GM12873 (cell line): ENCODE measurements around the gene HPSE2.

Experiments used
- TF ChIP-seq, protein P1 (sequence below): IDR thresholded peaks from 2 replicates; pipeline ENCODE4 v1.5.1; 2012; ENCODE audit warnings: low read depth, mild to moderate bottlenecking, moderate library complexity, low read length, control low read depth; ENCODE audit not compliant: insufficient read depth; ENCODE audit errors: missing control alignments

HPSE2 gene

DNA sequence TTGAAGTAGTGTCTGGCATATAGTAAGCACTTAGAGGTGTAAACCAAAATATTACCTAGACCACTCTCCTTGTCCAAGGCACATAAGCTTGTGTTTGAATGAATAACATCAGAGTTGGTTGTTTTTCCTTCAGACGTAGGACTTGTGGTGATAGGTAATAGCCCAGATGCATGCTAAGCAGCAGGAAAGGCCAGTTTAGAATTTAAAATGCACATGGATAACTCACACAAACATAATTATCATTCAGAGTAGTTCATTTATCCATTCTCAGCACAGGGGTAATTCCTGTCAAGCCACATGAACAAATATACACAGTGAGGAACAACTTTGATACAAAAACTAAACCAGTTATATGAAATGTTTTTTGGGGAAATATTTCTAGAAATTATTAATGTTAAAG, 607.9 kb downstream of the HPSE2 start:
- TF ChIP-seq, protein P1, sequence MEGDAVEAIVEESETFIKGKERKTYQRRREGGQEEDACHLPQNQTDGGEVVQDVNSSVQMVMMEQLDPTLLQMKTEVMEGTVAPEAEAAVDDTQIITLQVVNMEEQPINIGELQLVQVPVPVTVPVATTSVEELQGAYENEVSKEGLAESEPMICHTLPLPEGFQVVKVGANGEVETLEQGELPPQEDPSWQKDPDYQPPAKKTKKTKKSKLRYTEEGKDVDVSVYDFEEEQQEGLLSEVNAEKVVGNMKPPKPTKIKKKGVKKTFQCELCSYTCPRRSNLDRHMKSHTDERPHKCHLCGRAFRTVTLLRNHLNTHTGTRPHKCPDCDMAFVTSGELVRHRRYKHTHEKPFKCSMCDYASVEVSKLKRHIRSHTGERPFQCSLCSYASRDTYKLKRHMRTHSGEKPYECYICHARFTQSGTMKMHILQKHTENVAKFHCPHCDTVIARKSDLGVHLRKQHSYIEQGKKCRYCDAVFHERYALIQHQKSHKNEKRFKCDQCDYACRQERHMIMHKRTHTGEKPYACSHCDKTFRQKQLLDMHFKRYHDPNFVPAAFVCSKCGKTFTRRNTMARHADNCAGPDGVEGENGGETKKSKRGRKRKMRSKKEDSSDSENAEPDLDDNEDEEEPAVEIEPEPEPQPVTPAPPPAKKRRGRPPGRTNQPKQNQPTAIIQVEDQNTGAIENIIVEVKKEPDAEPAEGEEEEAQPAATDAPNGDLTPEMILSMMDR, result no peak

DNA sequence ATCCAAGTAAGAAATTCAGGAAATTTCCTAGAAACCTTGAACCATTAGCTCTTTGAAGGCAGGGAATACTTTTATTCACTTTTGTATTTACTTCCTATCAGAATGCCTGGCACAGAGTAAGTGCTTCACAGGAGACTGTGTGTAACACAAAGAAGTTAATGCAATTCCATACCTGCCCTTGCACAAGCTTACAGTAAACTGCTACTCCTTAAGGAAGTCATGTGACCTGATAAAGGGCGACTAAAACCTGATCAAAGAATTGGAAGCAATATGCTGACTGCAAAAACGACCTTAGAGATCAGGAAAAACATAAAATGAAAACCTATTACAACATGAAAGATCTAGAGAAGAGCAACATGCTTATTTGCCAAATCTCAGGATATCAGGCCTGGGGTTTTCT, 610.7 kb downstream of the HPSE2 start:
- TF ChIP-seq, protein P1, result no peak

DNA sequence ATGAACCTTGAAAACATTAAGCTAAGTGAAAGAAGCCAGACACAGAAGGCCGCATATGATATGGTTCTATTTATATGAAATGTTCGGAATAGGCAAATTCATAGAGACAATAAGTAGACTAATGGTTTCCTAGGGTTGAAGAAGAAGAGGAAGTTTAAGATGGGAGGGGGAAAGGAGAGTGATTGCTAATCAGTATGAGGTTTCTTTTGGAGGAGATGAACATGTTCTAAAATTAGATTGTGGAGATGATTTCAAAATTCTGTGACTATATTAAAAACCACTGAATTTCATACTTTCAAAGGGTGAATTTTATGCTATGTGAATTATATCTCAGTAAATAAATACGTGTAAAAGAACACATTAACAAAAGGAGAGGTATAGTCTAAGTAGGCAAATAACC, 612.5 kb downstream of the HPSE2 start:
- TF ChIP-seq, protein P1, result no peak

GRCh38 chr10:98621630-98622029, 614.0 kb downstream of the HPSE2 start:
- TF ChIP-seq, protein P1, result no peak

- TF ChIP-seq, protein P1, result no peak
Measured at GRCh38 chr10:98620503-98620902, 615.1 kb downstream of the HPSE2 start.

GRCh38 chr10:98619446-98619845, 616.2 kb downstream of the HPSE2 start:
- TF ChIP-seq, protein P1, result no peak

DNA sequence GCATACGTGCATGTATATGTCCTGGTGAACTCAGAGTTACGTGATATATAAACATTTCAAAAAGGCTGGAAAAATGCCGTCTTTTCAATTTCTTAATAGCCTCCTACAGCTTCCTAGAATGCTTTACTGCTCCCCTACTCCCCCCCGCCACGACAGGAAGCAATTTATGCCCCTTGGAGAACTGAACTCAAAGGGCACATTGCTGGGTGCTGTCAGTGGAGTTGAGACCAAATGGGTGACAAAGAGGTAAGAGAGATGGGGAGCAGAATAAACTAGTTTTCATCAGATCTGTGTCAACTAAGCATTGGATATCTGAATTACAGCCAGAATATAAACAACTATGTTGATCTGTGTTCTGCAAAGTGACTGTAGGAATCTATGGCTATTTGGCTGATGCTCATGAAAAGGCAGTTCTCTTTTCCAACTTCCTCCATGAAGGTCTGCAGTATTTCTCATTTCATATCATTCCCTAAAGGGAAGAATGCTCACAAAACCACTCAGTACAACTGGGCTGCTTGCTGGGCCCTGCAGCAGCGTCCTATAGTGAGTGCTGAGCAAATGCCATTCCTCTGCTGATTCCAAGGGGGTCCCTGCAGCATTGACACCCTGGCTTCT, 617.6 kb downstream of the HPSE2 start:
- TF ChIP-seq, protein P1, result no peak

GRCh38 chr10:98613446-98613845, 622.2 kb downstream of the HPSE2 start:
- TF ChIP-seq, protein P1, result no peak
